HG03342 (cell line): ENCODE results near the gene PFDN5.
"Not testable (repeated sequence)": the region's sequence is repeated elsewhere in the genome, so short reads cannot be mapped to it uniquely, and the experiment has no call there.

Source experiments
- ATAC-seq: cut with Tn5 transposase; IDR thresholded peaks from one replicate; pipeline ENCODE4 v1.9.1; 2021; ENCODE audit warnings: mild to moderate bottlenecking, moderate library complexity; ENCODE audit not compliant: unreplicated experiment

The PFDN5 gene

GRCh38 chr12:53286448-53286847, 8.9 kb upstream of the PFDN5 start:
- no peak for ATAC-seq

GRCh38 chr12:53287741-53288216, 7.6 kb upstream of the PFDN5 start:
- no peak for ATAC-seq

- ATAC-seq: no peak
Observed at GRCh38 chr12:53288322-53288721, 7.0 kb upstream of the PFDN5 start.

GRCh38 chr12:53289891-53290290, 5.5 kb upstream of the PFDN5 start:
- ATAC-seq: no peak

- no peak for ATAC-seq
Observed at GRCh38 chr12:53290661-53291060, 4.7 kb upstream of the PFDN5 start.

GRCh38 chr12:53292426-53292825, 2.9 kb upstream of the PFDN5 start:
- no peak for ATAC-seq

- no peak for ATAC-seq
Observed at GRCh38 chr12:53295891-53296219, 513 bp downstream of the PFDN5 start.

- ATAC-seq: not testable (repeated sequence)
Observed at GRCh38 chr12:53297106-53297505, 1.8 kb downstream of the PFDN5 start.

GRCh38 chr12:53298164-53298563, 2.8 kb downstream of the PFDN5 start:
- ATAC-seq: no peak

- ATAC-seq: no peak
Observed at GRCh38 chr12:53299101-53299453, 3.7 kb downstream of the PFDN5 start.

- ATAC-seq: peak; percentile 72
Observed at GRCh38 chr12:53299454-53300180, 4.3 kb downstream of the PFDN5 start, which contains the start of gene MYG1. Gene MYG1, plus strand, starts transcription at chr12:53299695. Its CDS starts 43 bp downstream, at chr12:53299738.

GRCh38 chr12:53300187-53300586, 4.8 kb downstream of the PFDN5 start:
- ATAC-seq: no peak

- no peak for ATAC-seq
Observed at GRCh38 chr12:53302903-53303302, 7.6 kb downstream of the PFDN5 start.

- no peak for ATAC-seq
Observed at GRCh38 chr12:53306826-53307225, 11.5 kb downstream of the PFDN5 start.

GRCh38 chr12:53308276-53308675, 12.9 kb downstream of the PFDN5 start:
- ATAC-seq: no peak

GRCh38 chr12:53313996-53314395, 18.7 kb downstream of the PFDN5 start:
- no peak for ATAC-seq

GRCh38 chr12:53320352-53321195, 25.2 kb downstream of the PFDN5 start:
- no peak for ATAC-seq

- ATAC-seq: peak; percentile 27
Observed at GRCh38 chr12:53324113-53324778, 28.9 kb downstream of the PFDN5 start.

- ATAC-seq: peak; percentile 40
Observed at GRCh38 chr12:53324779-53325510, 29.6 kb downstream of the PFDN5 start.

- ATAC-seq: no peak
Observed at GRCh38 chr12:53325511-53326061, 30.2 kb downstream of the PFDN5 start.
